ENCODE data around the gene SNX20. TPM values are rescaled to one million over a fixed set of nuclear protein-coding genes. Genes with fewer than 3 reads are reported as not detected.

Gene SNX20
- total RNA-seq, 1 donor = not detected

GRCh38 chr16:50625374-50625773 lies 55.7 kb downstream of the SNX20 start:
- no peak for TF ChIP-seq CTCF (IDR thresholded peaks at IDR 0.05; ENCODE audit: insufficient read depth, low read length)
- no peak overlapping the region for H3K4me3 ChIP-seq (ENCODE audit: low read depth, low read length)
- DNase-seq (ENCODE audit: low read depth) = no peak

GRCh38 chr16:50624449-50624970 lies 56.6 kb downstream of the SNX20 start:
- no peak for TF ChIP-seq CTCF (IDR thresholded peaks at IDR 0.05; ENCODE audit: insufficient read depth, low read length)
- DNase-seq (ENCODE audit: low read depth) = no peak
- no peak overlapping the region for H3K4me3 ChIP-seq (ENCODE audit: low read depth, low read length)

DNA sequence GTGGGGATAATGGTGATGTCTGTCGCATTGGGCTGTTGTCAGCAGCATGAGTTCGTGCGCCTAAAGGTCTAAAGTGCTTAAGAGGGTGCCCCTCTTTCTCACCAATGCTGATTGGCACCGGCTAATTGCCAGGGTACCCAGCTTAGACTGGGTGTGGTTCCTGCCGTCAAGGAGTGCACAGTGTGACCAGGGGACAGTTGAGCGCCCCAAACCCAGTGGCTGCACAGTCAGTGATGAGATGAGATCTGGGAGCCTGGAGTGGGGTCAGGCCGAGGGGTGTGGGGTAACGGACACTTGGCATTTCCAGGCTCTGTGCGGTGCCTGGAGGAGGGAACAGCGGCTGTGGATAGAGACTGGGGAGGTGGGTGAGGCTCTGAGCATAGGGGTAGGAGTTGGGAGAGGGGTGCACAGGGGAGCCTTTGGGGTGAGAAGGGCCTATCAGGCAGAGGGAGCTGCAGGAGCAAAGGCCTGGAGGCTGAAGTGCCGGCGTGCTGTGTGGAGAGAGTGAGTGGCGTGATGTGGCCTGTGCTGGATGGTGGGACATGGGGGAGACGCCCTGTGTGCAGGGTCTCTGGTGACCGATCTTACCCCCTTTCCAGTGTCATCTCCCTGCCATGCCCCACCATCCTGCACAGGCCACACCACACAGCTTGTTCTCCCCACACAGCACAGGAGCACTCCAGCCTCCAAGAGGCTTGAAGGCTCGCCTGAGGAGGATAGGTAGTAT lies 58.3 kb downstream of the SNX20 start:
- no peak for DNase-seq (ENCODE audit: low read depth)
- no peak for TF ChIP-seq CTCF (IDR thresholded peaks at IDR 0.05; ENCODE audit: insufficient read depth, low read length)
- H3K4me3 ChIP-seq (ENCODE audit: low read depth, low read length) = no peak overlapping the region

DNA sequence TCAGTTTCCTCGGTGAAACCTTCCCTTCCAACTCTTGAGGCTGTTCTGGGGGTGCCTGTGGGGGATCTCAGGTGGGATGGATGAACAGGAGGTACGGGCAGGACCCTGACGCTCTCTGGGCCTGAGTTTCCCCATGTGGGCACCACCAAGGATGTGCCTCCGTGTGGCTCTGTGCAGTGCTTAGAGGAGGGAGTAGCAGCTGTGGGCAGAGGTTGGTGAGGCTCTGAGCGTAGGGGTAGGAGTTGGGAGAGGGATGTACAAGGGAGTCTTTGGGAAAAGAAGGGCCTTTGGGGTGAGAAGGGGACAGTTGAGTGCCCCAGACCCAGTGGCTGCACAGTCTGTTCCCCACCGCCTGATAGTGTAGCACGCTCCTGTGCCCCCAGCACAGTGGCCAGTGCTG lies 59.1 kb downstream of the SNX20 start:
- H3K4me3 ChIP-seq (ENCODE audit: low read depth, low read length) = no peak overlapping the region
- TF ChIP-seq CTCF (IDR thresholded peaks at IDR 0.05; ENCODE audit: insufficient read depth, low read length) = no peak
- no peak for DNase-seq (ENCODE audit: low read depth)

Other genes with a start within 250 kb of the SNX20 start
- 0.09 TPM in 1 of 2 replicates, not detected in the other for gene NKD1, start 132.9 kb downstream of the SNX20 start, total RNA-seq (ENCODE audit: low replicate concordance)
- not detected in 2 replicates for gene NOD2, start 12.3 kb upstream of the SNX20 start, total RNA-seq (ENCODE audit: low replicate concordance)
- 41.3 and 62.6 TPM in 2 replicates for gene CYLD, start 60.8 kb upstream of the SNX20 start, total RNA-seq (ENCODE audit: low replicate concordance)

All from fibroblast of the aortic adventitia (primary cell).